ENCODE results near the gene TRIM52. TPM values are rescaled to one million over a fixed set of nuclear protein-coding genes. Genes with fewer than 3 reads are reported as not detected.
A peak's percentile ranks its signal among the peaks of the same experiment; 100 is the strongest.

Gene TRIM52
- total and polyA plus RNA-seq, 9 of the 15 experiments (the other 6 are each of a cell fraction or from before 2014, with no cell fraction given) = 3.3 to 21.9 (median 13.5) TPM

- TF ChIP-seq RERE (CRISPR knock-in tag; IDR thresholded peaks at IDR 0.05; ENCODE audit: borderline replicate concordance) (no peak), MED1 (CRISPR knock-in tag; IDR thresholded peaks at IDR 0.05; ENCODE audit: borderline replicate concordance) (no peak), ERF (CRISPR knock-in tag; IDR thresholded peaks at IDR 0.05) (no peak), GMEB1 (CRISPR knock-in tag; IDR thresholded peaks at IDR 0.05) (no peak), MECOM (CRISPR knock-in tag; IDR thresholded peaks at IDR 0.05) (no peak), SPI1 (IDR thresholded peaks at IDR 0.05; ENCODE audit: borderline replicate concordance, low read depth, low read length) (no peak), PRPF4 (IDR thresholded peaks at IDR 0.05; ENCODE audit: insufficient read depth, low read depth, low read length, poor library complexity, severe bottlenecking) (no peak), TFAM (CRISPR knock-in tag; conservative IDR thresholded peaks at IDR 0.05) (no peak), YBX1 (IDR thresholded peaks at IDR 0.05) (no peak), PHTF2 (CRISPR knock-in tag; IDR thresholded peaks at IDR 0.05) (no peak), ZNF316 (IDR thresholded peaks at IDR 0.05) (peak; percentile 56; the same call in 1 of the 2 replicates), ZNF695 (CRISPR knock-in tag; IDR thresholded peaks at IDR 0.05) (no peak), ZNF778 (CRISPR knock-in tag; IDR thresholded peaks at IDR 0.05) (no peak), ZNF324 (CRISPR knock-in tag; IDR thresholded peaks at IDR 0.05) (no peak), ZNF232 (CRISPR knock-in tag; IDR thresholded peaks at IDR 0.05) (no peak), POLR2AphosphoS5 (IDR thresholded peaks at IDR 0.05; ENCODE audit: control insufficient read depth, insufficient read depth, low read depth, low read length) (0 out of 2 replicates have a peak, but pooled peaks have one; percentile 19), CLOCK (CRISPR knock-in tag; IDR thresholded peaks at IDR 0.05; ENCODE audit: borderline replicate concordance) (no peak), NR2C2 (CRISPR knock-in tag; IDR thresholded peaks at IDR 0.05) (no peak), NR2C2 (tag; IDR thresholded peaks at IDR 0.05) (no peak; the same call in 1 of the 2 replicates)
Measured at GRCh38 chr5:181241393-181241975, 19.5 kb downstream of the TRIM52 start (continued).
